Neuronal stem cell (in vitro differentiated cells): ENCODE data around the gene CAPZB.

Experiments used
- DNase-seq: peaks from one replicate; pipeline ENCODE4 v3.0.0-alpha.2; 2013; ENCODE audit warnings: low spot score
- H2AFZ ChIP-seq: one replicate; pipeline ENCODE4 v1.6.1; 2013; ENCODE audit warnings: mild to moderate bottlenecking, low read length, inconsistent platforms
- H2AK5ac ChIP-seq: 2 replicates; pipeline ENCODE4 v1.6.1; 2013; ENCODE audit warnings: low read depth, mild to moderate bottlenecking, inconsistent platforms, low read length, moderate library complexity, mixed read lengths
- H2BK120ac ChIP-seq: 2 replicates; pipeline ENCODE4 v1.6.1; 2013; ENCODE audit warnings: low read depth, mild to moderate bottlenecking, inconsistent platforms, low read length, moderate library complexity, mixed read lengths
- H2BK12ac ChIP-seq: one replicate; pipeline ENCODE4 v1.6.1; 2013; ENCODE audit warnings: low read length, inconsistent platforms
- H2BK15ac ChIP-seq: 2 replicates; pipeline ENCODE4 v1.6.1; 2013; ENCODE audit warnings: mild to moderate bottlenecking, low read length, inconsistent platforms, mixed read lengths
- H2BK5ac ChIP-seq: one replicate; pipeline ENCODE4 v1.6.1; 2013; ENCODE audit warnings: inconsistent platforms, mild to moderate bottlenecking, low read length, moderate library complexity
- H3K14ac ChIP-seq: one replicate; pipeline ENCODE4 v1.6.1; 2013; ENCODE audit warnings: low read length, inconsistent platforms
- H3K18ac ChIP-seq: 2 replicates; pipeline ENCODE4 v1.6.1; 2013; ENCODE audit warnings: low read length, inconsistent platforms
- H3K23ac ChIP-seq: 2 replicates; pipeline ENCODE4 v1.6.1; 2013; ENCODE audit warnings: low read depth, mild to moderate bottlenecking, mixed read lengths, low read length, inconsistent platforms; ENCODE audit not compliant: poor library complexity
- H3K27ac ChIP-seq: replicated peaks from 3 replicates; pipeline ENCODE4 v1.5.1; 2013; ENCODE audit warnings: low read length, inconsistent platforms
- H3K27me3 ChIP-seq, 3 experiments: 2 replicates each; pipeline ENCODE4 v1.6.1; 2013; ENCODE audit warnings: low read length in 3 of 3, mild to moderate bottlenecking in 2 of 3, inconsistent platforms in 1 of 3, low read depth in 1 of 3, mixed read lengths in 1 of 3, moderate library complexity in 1 of 3; ENCODE audit not compliant: control insufficient read depth in 3 of 3, insufficient read depth in 3 of 3
- H3K36me3 ChIP-seq, 2 donors: replicated peaks in 1 of 2; 2 replicates each; pipeline ENCODE4 v1.6.1; 2013; ENCODE audit warnings: low read length in 2 of 2; ENCODE audit not compliant: control insufficient read depth in 2 of 2, insufficient read depth in 2 of 2
- H3K4ac ChIP-seq: 2 replicates; pipeline ENCODE4 v1.6.1; 2013; ENCODE audit warnings: inconsistent platforms, mild to moderate bottlenecking, low read length, moderate library complexity
- H3K4me1 ChIP-seq, 2 donors: 1 replicate in 1 of 2; 2 replicates in 1 of 2; pipeline ENCODE4 v1.6.1; 2013; ENCODE audit warnings: low read length in 2 of 2, low read depth in 1 of 2; ENCODE audit not compliant: control insufficient read depth in 2 of 2, insufficient read depth in 1 of 2
- H3K4me2 ChIP-seq: one replicate; pipeline ENCODE4 v1.6.1; 2013; ENCODE audit warnings: mild to moderate bottlenecking, low read length, inconsistent platforms; ENCODE audit not compliant: insufficient read depth, poor library complexity, severe bottlenecking
- H3K4me3 ChIP-seq, 2 donors: 2 replicates each; pipeline ENCODE4 v1.5.1; 2013; ENCODE audit warnings: low read length in 2 of 2, mild to moderate bottlenecking in 2 of 2, inconsistent platforms in 1 of 2, moderate library complexity in 1 of 2
- H3K79me1 ChIP-seq: one replicate; pipeline ENCODE4 v1.6.1; 2013; ENCODE audit warnings: low read depth, mild to moderate bottlenecking, inconsistent platforms, low read length, moderate library complexity
- H3K9ac ChIP-seq: one replicate; pipeline ENCODE4 v1.6.1; 2013; ENCODE audit warnings: mild to moderate bottlenecking, low read depth, low read length, inconsistent platforms; ENCODE audit not compliant: poor library complexity
- H3K9me3 ChIP-seq, 2 donors: replicated peaks in 1 of 2; 2 replicates each; pipeline versions ENCODE3 to v1.6.1; 2013; ENCODE audit warnings: low read length in 2 of 2, mild to moderate bottlenecking in 2 of 2, inconsistent platforms in 1 of 2, low read depth in 1 of 2, mixed read lengths in 1 of 2, moderate library complexity in 1 of 2; ENCODE audit not compliant: control insufficient read depth in 2 of 2, insufficient read depth in 1 of 2
- H4K8ac ChIP-seq: one replicate; pipeline ENCODE4 v1.6.1; 2013; ENCODE audit warnings: low read depth, mild to moderate bottlenecking, inconsistent platforms, low read length, moderate library complexity
- H4K91ac ChIP-seq: one replicate; pipeline ENCODE4 v1.6.1; 2013; ENCODE audit warnings: low read length, low read depth, mild to moderate bottlenecking, inconsistent platforms; ENCODE audit not compliant: poor library complexity
- WGBS, 2 donors: extraction: QIAGEN DNeasy Blood & Tissue Kit; methylation state at CpG; one replicate each; pipeline ENCODE4 v1.1.7; 2013; ENCODE audit warnings: missing lambda C conversion rate in 2 of 2, mixed read lengths in 1 of 2; ENCODE audit not compliant: insufficient read length in 2 of 2, insufficient replicate concordance in 1 of 2; ENCODE audit errors: extremely low coverage in 2 of 2; 5-methylcytosine and 5-hydroxymethylcytosine counted together

Gene CAPZB

DNA sequence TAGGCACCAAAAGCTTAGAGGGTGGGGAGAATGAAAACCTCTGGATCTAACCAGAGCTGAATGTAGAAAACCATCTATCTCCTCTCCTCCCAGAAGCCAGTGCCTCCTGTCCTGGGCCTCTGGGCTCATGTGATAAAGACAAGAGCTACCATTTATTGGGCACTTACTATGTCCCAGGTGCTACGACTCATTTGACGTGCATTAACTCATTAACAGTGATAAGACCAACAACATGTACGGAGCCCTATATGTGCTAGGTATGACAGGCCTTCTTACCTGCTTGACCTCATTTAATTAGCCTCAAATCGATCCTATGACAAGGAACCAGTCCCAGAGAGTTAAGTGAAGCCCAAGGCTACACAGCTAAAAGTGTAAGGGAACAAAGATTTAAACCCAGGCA, 19.7 kb downstream of the CAPZB start:
- no peak overlapping the region for H4K91ac ChIP-seq
- no CpG with 5 or more reads among the region's 4 CpGs for WGBS, 2 donors
- DNase-seq = no peak
- H3K9ac ChIP-seq = no peak overlapping the region
- no peak overlapping the region for H2BK5ac ChIP-seq
- H2AFZ ChIP-seq = no peak overlapping the region
- H3K9me3 ChIP-seq = no peaks in the 10 kb centered on the region
- no peak overlapping the region for H4K8ac ChIP-seq
- H3K4ac ChIP-seq = no peak overlapping the region
- H3K18ac ChIP-seq = no peak overlapping the region
- H3K27ac ChIP-seq = no peak overlapping the region
- H3K79me1 ChIP-seq = peaks cover 7% of the 10 kb centered on the region
- H2AK5ac ChIP-seq = no peak overlapping the region
- no peak overlapping the region for H3K14ac ChIP-seq
- H3K27me3 ChIP-seq = no peaks in the 10 kb centered on the region
- H3K4me1 ChIP-seq = peaks cover 10 to 36% of the 10 kb centered on the region in 2 donors
- no peak overlapping the region for H3K4me3 ChIP-seq
- H3K36me3 ChIP-seq = peaks cover 0 to 34% of the 10 kb centered on the region in 2 donors
- no peak overlapping the region for H2BK15ac ChIP-seq
- no peak overlapping the region for H2BK12ac ChIP-seq
- H2BK120ac ChIP-seq = no peak overlapping the region
- no peak overlapping the region for H3K4me2 ChIP-seq
- no peak overlapping the region for H3K23ac ChIP-seq

DNA sequence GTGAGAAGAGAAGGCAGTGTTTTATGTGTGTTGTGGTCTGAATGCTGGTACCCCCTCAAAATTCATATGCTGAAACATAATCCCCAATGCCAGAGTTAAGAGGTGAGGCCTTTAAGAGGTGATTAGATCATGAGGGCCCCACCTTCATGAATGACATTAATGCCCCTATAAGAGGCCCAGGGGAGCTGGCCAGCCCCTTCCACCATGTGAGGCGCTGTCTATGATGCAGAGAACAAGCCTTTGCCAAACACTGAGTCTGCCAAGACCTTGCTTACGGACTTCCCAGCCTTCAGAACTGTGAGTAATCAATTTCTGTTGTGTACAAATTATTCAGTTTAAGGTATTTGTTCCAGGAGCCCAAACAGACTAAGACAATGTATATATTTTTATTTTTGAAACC, 20.2 kb downstream of the CAPZB start:
- H3K4me3 ChIP-seq = no peak overlapping the region
- DNase-seq = no peak
- no peak overlapping the region for H2AK5ac ChIP-seq
- H3K18ac ChIP-seq = no peak overlapping the region
- H3K4ac ChIP-seq = no peak overlapping the region
- no peak overlapping the region for H2BK15ac ChIP-seq
- no peak overlapping the region for H2BK120ac ChIP-seq
- no CpG with 5 or more reads among the region's 2 CpGs for WGBS, 2 donors
- H4K8ac ChIP-seq = no peak overlapping the region
- no peak overlapping the region for H2AFZ ChIP-seq
- no peak overlapping the region for H3K4me2 ChIP-seq
- H3K4me1 ChIP-seq = peaks cover 10 to 38% of the 10 kb centered on the region in 2 donors
- no peak overlapping the region for H2BK5ac ChIP-seq
- H3K36me3 ChIP-seq = peaks cover 0 to 32% of the 10 kb centered on the region in 2 donors
- no peak overlapping the region for H3K14ac ChIP-seq
- H2BK12ac ChIP-seq = no peak overlapping the region
- H3K27me3 ChIP-seq = no peaks in the 10 kb centered on the region
- H3K27ac ChIP-seq = no peak overlapping the region
- no peak overlapping the region for H3K23ac ChIP-seq
- H3K9me3 ChIP-seq = no peaks in the 10 kb centered on the region
- no peak overlapping the region for H4K91ac ChIP-seq
- peaks cover 6% of the 10 kb centered on the region for H3K79me1 ChIP-seq
- H3K9ac ChIP-seq = no peak overlapping the region

GRCh38 chr1:19464696-19465095, 20.6 kb downstream of the CAPZB start:
- Histone ChIP-seq H3K9me3 (no peaks in the 10 kb centered on the region), H3K4me1 (peaks cover 10 to 38% of the 10 kb centered on the region in 2 donors), H3K9ac (no peak overlapping the region), H3K79me1 (peaks cover 6% of the 10 kb centered on the region), H2AK5ac (no peak overlapping the region), H3K4me2 (no peak overlapping the region), H3K4me3 (no peak overlapping the region), H3K18ac (no peak overlapping the region), H3K27ac (no peak overlapping the region), H3K14ac (no peak overlapping the region), H3K23ac (no peak overlapping the region), H3K4ac (no peak overlapping the region), H4K91ac (no peak overlapping the region), H2BK5ac (no peak overlapping the region), H3K27me3 (no peaks in the 10 kb centered on the region), H2BK15ac (no peak overlapping the region), H2AFZ (no peak overlapping the region), H4K8ac (no peak overlapping the region), H3K36me3 (peaks cover 0 to 28% of the 10 kb centered on the region in 2 donors), H2BK120ac (no peak overlapping the region), H2BK12ac (no peak overlapping the region)
- no CpG with 5 or more reads among the region's 4 CpGs for WGBS, 2 donors
- DNase-seq = no peak

DNA sequence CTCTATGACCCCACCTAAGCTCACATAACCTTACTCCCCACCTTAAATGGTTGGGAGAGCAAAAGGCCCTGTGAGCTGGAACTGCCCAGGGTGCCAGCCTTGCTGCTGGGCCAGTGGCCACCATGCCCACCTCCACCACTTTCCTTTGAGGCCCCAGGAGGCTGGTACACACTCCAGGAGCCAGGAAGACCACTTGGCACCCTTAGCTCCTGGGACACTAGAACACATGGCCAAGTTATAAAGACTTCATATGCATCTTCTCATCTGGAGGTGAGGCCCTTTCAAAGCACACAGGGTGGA, 21.9 kb downstream of the CAPZB start:
- Histone ChIP-seq H2AK5ac (no peak overlapping the region), H2BK5ac (no peak overlapping the region), H3K27me3 (no peaks in the 10 kb centered on the region), H4K91ac (no peak overlapping the region), H3K9me3 (no peaks in the 10 kb centered on the region), H2BK15ac (no peak overlapping the region), H2BK120ac (no peak overlapping the region), H3K23ac (no peak overlapping the region), H3K4me1 (peaks cover 7 to 37% of the 10 kb centered on the region in 2 donors), H3K4ac (no peak overlapping the region), H3K14ac (no peak overlapping the region), H3K4me3 (no peak overlapping the region), H3K79me1 (peaks cover 5% of the 10 kb centered on the region), H3K4me2 (no peak overlapping the region), H2BK12ac (no peak overlapping the region), H3K27ac (no peak overlapping the region), H2AFZ (no peak overlapping the region), H3K36me3 (peaks cover 0 to 27% of the 10 kb centered on the region in 2 donors), H3K9ac (no peak overlapping the region), H3K18ac (no peak overlapping the region), H4K8ac (no peak overlapping the region)
- no peak for DNase-seq
